ENCODE measurements around the gene MYNN. TPM values are rescaled to one million over a fixed set of nuclear protein-coding genes. Genes with fewer than 3 reads are reported as not detected.

MYNN gene
- total RNA-seq, 1 donor from 2014 or later, result 17.2 TPM

GRCh38 chr3:169825316-169825715 is 52.1 kb downstream of the MYNN start:
- DNase-seq (ENCODE audit: low read depth in 2 of 2), result no peak

- no peak for DNase-seq (ENCODE audit: low read depth in 2 of 2)
These were observed 54.5 kb downstream of the MYNN start for GRCh38 chr3:169827712-169828111.

GRCh38 chr3:169835533-169835932 is 62.3 kb downstream of the MYNN start:
- DNase-seq (ENCODE audit: low read depth in 2 of 2), result no peak

- no peak for DNase-seq (ENCODE audit: low read depth in 2 of 2)
These were observed 63.1 kb downstream of the MYNN start for GRCh38 chr3:169836078-169836941.

GRCh38 chr3:169836942-169837275 is 63.7 kb downstream of the MYNN start:
- no peak for DNase-seq (ENCODE audit: low read depth in 2 of 2)

- no peak for DNase-seq (ENCODE audit: low read depth in 2 of 2)
These were observed 65.4 kb downstream of the MYNN start for GRCh38 chr3:169838511-169839030.

Other genes with a start within 250 kb of the MYNN start
- gene MECOM, start 109.7 kb upstream of the MYNN start, total RNA-seq, result 9.4 and 16.2 TPM in 2 replicates
- gene TERC, start 8.3 kb upstream of the MYNN start, total RNA-seq, result 34.3 and 103 TPM in 2 replicates
- gene ACTRT3, start 3.8 kb upstream of the MYNN start, total RNA-seq, result 1.7 and 2.0 TPM in 2 replicates
- gene LRRIQ4, start 39.5 kb downstream of the MYNN start, total RNA-seq, result under 0.01 TPM in 1 of 2 replicates, not detected in the other
- 0.76 and 3.1 TPM in 2 replicates for gene LRRC34, start 39.5 kb downstream of the MYNN start, total RNA-seq
- gene LRRC31, start 96.5 kb downstream of the MYNN start, total RNA-seq, result not detected in 2 replicates
- not detected in 2 replicates for gene SAMD7, start 138.2 kb downstream of the MYNN start, total RNA-seq
- 20.8 and 27.9 TPM in 2 replicates for gene SEC62, start 193.4 kb downstream of the MYNN start, total RNA-seq

Data from dermis microvascular lymphatic vessel endothelial cell (primary cell).